ENCODE measurements around the gene TPPP2.
A peak's percentile ranks its signal among the peaks of the same experiment; 100 is the strongest.
"Not testable (repeated sequence)": the region's sequence is repeated elsewhere in the genome, so short reads cannot be mapped to it uniquely, and the experiment has no call there.

The TPPP2 gene
- 0 to 1.7 (median 0) reads per million in 17 experiments for total RNA-seq

GRCh38 chr14:21029917-21030316 is at the start of gene TPPP2:
TPPP2 (plus strand) TSS chr14:21030217; CDS start chr14:21030582, 365 bp downstream.
- no peak for DNase-seq

GRCh38 chr14:20980906-20981305 is 49.1 kb upstream of the TPPP2 start:
- DNase-seq: peak in 3 of 4 experiments; percentile 41 to 66 (median 44)

- DNase-seq: no peak
These were observed 47.2 kb upstream of the TPPP2 start for GRCh38 chr14:20982646-20983369.

DNA sequence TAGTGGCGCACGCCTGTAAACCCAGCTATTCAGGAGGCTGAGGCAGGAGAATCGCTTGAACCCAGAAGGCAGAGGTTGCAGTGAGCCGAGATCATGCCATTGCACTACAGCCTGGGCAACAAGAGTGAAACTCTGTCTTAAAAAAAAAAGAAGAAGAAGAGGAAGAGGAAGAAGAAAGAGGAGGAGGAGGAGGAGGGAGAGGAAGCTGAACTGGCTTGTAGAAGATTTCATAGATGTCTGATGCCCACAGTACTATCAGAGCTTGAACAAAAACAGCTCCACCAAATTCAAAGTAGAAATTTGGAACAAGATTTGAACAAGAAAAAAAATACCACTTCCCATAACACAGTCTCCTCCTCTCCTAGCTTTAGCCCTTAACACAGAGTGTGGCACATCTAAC is 44.4 kb upstream of the TPPP2 start:
- DNase-seq: peak in 3 of 4 experiments; percentile 45 to 61 (median 47)

DNA sequence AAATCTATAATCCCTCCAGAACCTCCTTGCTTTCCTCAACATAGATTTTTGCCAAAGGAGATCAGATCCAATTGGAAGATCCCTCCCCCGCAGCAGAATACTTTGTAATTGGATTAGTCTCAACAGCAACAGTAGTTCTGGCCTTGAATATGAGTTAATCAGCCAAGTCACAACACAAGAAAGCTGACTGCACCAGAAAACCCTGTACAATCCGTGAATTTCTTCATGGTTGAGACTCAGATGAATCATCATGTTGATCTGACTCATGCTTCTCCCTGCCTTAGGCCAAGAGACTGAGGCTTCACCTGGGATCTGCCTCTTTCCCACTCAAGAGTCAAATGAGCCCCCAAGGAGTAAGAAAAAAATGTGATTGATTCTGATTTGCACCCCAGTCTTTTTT is 43.2 kb upstream of the TPPP2 start:
- peak; percentile 70 to 89 (median 78) for DNase-seq

DNA sequence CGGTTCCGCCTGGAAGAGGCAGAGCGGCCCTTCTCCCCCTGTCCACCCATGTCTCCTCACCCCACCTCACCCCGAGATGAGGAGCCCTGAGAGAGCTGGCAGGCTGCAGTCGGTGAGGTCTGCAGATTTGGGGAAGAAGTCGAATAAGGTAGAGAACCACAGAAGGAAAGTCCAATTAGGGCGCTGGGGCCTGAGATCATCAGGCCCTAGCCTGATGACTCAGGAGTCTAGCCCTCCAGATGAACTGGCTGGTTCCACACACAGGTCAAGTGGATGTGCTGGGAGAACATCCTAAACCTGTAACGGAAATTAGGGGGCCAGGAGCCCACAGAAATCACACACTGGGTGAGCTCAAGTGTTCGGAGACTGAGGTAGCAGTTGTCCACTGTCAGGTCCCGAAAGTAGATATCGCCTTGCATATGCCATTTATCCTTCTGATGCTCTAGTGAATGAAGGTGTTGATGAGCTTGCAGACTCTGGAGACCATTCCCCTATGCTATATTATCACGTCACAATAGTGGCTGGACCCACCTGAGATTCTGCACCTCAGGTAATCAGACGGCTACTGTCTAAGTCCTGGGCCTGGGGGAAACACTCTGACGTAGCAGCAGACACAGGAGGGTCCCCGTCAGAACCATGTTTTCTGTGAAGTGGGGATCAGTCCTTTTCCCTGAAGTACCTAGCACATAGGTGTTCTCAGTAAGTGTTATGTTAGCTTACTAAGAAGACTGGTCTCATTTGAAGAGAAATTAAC is 41.1 kb upstream of the TPPP2 start:
- peak; percentile 39 to 76 (median 60) for DNase-seq

DNA sequence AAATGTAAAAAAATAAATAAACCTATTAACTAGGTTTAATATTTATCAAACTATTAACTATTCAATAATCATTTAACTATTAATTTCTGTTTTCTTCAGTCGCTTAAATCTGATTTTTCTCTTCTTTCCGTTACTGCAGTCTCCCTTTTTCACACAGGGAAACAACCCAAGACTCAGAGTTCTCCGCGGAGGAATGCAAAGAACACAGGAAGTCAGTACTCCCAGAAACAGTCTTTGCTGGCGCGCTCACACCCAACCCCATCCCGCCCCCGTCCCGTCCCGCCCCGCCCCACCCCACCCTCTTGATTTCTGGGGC is 40.6 kb upstream of the TPPP2 start:
- DNase-seq: no peak

DNA sequence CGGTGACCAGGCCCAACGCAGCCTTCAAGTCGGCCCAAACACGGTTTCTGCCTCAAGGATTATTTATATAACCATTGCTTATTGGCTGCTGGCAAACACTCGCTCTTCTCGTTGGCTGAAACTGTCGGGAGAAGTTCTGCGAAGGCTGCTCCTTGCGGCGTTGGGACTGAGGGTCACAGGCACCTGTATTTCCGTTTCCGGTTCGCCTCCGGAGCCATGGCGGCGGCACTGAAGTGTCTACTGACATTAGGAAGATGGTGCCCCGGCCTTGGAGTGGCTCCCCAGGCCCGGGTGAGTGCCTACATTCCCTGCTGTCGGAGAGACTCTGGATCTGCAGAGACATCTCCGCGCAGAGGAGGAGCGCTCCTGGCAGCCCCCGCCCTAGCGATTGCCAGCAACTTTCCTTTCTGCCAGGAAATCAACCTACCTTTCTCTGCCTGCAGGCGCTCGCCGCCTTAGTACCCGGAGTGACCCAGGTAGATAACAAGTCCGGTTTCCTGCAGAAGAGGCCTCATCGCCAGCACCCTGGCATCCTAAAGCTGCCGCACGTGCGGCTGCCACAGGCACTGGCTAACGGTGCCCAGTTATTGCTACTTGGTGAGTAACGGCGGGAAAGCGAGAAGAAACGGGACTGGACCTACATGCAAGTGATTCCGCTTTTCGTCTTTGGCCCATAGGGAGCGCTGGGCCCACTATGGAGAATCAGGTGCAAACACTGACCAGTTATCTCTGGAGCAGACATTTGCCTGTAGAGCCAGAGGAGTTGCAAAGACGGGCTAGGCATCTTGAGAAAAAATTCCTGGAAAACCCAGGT is 40.0 kb upstream of the TPPP2 start, which contains the start of gene METTL17:
TSS of gene METTL17 (plus strand) at position 194 of the 814 bp plus-strand sequence. CDS start at position 217, 23 bp downstream.
- DNase-seq: peak; percentile 92 to 98 (median 96)

DNA sequence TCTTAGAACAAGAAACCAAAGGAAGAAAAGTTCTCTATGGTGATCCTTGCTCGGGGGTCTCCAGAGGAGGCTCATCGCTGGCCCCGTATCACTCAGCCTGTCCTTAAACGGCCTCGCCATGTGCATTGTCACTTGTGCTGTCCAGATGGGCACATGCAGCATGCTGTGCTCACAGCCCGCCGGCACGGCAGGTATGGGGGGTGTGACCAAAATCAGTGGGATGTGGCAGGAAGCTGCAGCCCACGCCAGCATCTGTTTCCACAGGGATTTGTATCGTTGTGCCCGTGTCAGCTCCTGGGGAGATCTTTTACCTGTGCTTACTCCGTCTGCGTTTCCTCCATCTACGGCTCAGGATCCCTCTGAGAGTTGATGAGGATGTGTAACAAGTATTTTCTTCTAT is 33.5 kb upstream of the TPPP2 start:
- DNase-seq: no peak

- no peak for DNase-seq
These were observed 32.9 kb upstream of the TPPP2 start for GRCh38 chr14:20997115-20997514.

DNA sequence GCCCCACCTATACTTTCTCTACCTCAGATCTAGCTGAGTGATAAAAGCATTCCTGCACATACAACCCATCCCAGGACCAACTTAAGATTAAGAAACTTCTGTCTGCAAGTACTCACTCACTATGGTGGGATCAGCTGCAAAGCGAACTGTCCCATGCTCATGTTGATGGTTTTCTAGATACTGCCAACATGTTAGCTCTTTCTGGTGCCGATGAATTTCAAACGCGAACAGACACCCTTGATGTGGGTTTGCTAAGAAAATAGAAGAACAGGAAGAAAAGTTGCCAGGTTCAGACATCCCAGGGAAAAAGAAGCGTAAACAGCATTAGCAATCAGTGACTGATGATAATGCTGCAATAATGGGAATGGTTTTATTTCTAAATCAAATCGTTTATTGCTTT is 32.5 kb upstream of the TPPP2 start:
- no peak for DNase-seq

GRCh38 chr14:20998139-20998538 is 31.9 kb upstream of the TPPP2 start:
- DNase-seq: no peak

DNA sequence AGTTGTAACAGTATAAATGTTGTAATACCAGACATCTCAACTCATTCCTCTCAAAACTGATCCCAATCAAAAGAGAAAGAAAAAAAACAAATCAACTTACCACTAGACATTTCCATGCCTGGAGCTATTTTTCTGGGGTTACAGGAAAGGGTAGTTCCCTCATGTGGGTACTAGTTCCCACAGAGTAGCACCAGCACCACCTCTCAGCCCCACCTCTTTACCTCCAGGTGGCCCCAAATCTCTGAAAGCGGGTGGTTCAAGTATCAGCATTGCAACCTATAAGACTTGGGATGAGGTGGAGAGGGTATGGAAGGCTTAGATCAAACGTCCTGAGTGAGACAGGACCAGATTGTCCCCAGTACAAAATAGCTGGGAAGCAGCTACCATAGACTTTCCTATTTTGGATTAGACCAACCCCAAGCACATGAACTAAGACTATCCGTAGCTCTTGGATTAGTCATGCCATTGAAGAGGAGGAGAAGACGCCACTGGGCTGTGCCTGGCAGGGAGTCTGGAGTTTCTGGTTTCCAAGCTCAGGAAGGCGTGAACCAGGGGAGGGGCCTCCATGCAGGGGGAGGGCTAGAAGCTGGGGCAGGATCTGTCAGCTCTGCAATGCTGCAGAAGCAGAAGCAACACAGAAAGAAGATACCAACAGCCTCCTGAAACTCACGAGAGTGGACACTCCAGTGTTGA is 31.2 kb upstream of the TPPP2 start, which contains the start of gene SLC39A2:
TSS of gene SLC39A2 (plus strand) at position 620 of the 693 bp plus-strand sequence. CDS start 154 bp downstream, outside the sequence.
- peak in 2 of 4 experiments; percentile 42 to 58 for DNase-seq

DNA sequence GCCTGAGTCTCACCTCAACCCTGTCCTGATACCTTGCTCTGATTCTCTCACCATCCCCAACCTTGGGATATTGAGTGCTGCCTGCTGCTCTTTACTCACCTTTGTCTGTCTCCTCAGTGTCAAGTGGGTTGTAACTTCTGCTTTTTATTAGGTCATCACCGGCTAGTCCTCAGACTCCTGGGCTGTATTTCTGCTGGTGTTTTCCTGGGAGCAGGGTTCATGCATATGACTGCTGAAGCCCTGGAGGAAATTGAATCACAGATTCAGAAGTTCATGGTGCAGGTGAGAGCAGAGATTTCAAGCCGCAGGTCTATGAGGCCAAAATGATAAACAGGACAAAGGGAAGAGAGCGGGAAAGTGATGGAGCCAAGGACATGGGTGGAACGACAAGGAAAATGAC is 30.4 kb upstream of the TPPP2 start:
- DNase-seq: peak in 1 of 4 experiments; percentile 18

DNA sequence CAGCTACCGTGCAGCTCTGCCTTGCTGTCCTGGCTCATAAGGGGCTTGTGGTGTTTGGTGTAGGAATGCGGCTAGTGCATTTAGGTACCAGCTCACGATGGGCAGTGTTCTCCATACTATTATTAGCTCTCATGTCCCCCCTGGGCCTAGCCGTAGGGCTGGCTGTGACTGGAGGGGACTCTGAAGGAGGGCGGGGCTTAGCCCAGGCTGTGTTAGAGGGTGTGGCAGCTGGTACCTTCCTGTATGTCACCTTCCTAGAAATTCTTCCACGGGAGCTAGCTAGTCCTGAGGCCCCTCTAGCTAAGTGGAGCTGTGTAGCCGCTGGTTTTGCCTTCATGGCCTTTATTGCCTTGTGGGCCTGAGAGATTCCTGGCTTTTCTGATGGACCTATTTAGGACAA is 28.8 kb upstream of the TPPP2 start:
- DNase-seq: no peak

DNA sequence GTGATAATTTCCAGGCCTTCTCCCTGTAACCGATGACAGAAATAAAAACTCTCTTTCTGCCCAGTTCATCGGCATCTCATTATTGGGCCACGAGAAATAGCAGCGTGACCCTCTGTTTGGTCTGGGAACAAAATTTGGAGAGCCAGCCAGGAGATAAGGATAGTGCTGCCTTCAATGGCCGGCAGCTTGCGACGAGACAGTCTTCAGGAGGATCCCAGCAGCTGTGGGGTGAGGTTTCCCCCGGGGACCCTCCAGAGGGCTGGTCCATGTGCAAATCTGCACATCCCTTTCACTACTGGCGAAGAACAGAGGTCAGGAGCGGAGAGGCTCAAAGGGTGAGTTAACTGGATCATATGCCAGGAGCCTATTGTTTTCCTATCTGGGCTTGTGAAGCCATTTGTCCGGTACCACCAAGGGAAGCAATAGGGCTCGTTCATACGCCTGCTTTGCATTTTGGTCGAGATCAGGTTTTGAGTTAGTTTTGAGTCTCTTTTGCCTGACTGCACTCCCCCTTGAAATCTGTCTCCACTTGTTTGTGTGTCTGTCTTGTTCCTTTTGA is 26.1 kb upstream of the TPPP2 start:
- no peak for DNase-seq

DNA sequence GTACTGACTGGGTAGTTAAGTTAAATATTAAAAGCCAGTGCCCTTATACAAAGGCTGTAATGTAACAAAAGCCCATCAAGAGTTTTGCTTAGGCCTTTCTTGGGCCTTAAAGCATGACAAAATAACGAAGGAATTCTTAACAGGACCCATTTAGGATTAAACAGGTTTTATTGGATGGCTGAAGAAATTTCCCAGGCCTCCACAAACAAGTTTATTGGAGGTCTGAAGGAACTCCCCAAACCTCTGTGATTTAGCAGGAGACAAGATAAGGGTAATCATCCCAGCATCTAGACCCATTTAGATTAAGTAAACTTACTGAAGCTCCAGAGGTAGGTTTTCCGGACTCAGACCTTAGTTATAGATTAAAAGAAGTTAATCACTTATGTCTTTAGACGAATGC is 20.3 kb upstream of the TPPP2 start:
- DNase-seq: not testable (repeated sequence)

DNA sequence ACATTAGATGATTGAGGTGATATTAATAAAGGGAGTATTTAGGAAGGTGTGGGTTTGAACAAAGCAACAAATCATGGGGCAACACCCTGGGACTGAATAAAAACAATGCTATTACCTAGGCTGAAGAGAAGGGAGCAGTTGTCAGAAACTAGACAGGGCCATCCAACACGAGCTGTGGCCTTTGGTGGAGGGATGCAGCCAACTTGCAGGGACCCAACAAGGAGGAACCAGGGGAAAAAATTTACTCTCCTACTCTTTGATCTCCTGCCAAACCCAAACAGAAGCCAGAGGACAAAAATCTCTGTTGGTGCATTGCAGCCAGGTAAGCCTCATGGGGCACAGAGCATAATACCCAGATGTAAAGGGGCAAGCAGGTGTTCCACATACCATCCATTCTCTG is 18.9 kb upstream of the TPPP2 start:
- DNase-seq: no peak

DNA sequence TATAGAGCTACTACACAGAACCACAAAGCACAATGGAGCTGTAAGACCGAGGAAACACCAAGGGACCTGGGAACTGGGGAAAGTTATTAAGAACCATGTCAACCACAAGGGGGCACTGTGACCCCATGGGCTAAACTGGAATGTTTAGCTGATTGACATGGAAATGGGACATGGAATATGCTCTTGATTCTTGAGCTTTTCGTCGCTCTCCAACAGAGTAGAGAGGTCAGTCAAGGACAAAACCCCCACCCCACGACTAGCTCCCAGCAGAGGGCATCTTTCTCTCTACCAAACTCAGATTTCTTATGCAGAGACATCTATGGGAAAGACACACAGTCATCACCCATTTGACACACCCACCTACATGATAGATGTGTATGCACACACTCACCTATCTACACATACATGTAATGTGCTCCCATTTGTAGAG is 15.2 kb upstream of the TPPP2 start:
- peak; percentile 90 to 95 (median 94) for DNase-seq

DNA sequence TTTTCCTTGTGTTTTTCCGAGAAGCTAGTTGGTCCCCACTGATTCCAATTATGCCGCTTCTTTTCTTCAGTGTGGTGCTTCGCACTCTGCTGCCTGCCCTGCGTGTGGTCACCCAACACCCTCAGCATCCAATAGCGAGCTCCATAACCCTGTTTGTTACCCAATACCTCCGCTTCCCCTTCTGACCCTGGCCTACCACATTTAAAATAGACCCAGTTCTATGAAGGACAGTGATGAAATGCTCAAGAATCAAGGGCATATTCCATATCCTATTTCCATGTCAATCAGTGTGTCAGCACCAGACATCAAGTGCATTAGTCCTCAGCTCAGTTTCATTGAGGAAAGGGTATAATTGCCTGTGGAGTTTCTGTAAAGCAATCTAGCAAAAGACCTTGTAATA is 14.7 kb upstream of the TPPP2 start:
- DNase-seq: peak; percentile 56 to 79 (median 74)

DNA sequence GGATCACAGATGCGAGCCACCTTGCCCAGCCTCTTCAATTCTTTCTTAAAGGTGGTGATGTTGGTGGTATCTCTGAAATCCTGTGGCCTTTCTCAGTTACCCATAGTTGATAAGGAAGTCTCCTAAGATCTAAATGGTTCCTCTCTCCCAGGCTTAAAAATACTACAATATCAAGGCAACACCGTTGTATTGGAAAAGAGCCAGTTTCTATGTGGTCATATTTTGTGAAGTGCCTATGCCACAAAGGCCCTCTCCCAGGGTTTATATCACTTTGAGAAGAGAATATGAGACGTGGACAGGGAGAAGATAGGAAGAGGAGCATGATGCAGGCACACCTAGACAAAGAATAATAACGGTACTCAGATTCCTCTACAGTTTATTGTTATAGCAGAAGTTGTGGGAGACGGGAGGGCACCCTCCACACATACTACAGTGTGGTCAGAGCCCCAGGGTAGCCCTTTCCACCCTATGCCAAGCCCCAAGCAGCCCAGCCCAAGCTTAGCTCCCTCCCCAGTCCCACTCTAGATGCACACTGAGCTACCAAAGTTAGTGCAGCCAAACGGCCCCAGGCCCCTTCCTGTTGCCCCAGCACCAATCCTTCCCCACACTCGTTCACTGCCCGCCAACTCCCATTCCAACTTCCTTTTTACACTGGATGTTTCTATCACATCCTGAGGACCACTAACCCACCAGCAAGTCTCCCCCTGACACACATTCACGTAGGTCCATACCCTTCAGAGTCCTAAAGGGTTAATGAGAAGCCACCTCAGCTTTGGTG is 13.4 kb upstream of the TPPP2 start:
- DNase-seq: no peak

Data from suppressor macrophage (primary cell).